HG02571 (cell line): Measurements from ENCODE around the gene NEDD4.
"Not testable (repeated sequence)": the region's sequence is repeated elsewhere in the genome, so short reads cannot be mapped to it uniquely, and the experiment has no call there.

Experiments used
- ATAC-seq: cut with Tn5 transposase; IDR thresholded peaks from one replicate; pipeline ENCODE4 v1.9.1; 2021; ENCODE audit warnings: mild to moderate bottlenecking, moderate library complexity; ENCODE audit not compliant: unreplicated experiment

The NEDD4 gene

DNA sequence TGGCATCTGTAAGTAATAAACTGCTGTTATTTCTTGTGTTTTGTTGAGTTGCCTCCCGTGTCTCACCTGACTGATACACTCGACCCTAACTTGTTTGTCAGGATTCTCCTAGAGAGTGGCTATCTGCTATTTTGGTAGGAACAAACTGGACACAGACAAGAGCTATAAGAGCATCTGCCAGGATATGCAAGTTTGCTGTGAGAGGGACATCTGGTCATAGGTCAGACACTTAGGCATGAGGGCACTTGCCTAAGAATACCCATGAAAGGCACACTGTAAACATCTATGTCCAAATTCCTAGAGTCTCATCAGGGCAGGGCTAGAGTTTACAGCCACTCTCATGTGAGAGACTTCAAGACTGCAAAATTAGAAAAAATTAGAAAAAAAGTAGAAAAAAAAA, 32.5 kb downstream of the NEDD4 start:
- no peak for ATAC-seq

DNA sequence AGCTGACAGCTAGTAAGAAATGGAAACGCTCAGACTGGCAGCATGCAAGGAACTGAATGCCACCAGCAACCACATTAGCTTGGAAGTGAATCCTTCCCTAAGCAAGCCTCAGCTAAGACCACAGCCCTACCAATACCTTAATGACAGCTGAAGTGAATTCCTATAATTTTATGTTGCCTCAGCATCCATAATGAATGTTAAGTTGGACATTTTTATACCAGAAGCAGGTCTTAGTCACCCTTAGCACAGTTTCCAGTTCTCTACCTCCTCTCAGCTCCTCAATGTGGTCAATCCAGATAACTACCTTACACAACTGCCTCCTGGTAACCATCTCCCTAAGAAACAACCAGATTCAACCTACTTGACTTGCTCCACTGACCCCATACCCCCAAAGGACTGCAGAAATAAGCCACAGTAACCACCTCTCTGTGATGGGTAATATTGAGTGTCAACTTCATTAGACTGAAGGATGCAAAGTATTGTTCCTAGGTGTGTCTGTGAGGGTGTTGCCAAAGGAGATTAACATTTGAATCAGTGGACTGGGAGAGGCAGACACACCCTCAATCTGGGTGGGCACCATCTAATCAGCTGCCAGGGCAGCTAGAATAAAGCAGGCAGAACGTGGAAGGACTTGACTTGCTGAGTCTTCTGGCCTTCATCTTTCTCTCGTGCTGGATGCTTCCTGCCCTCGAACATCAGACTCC, 33.5 kb downstream of the NEDD4 start:
- ATAC-seq = no peak

DNA sequence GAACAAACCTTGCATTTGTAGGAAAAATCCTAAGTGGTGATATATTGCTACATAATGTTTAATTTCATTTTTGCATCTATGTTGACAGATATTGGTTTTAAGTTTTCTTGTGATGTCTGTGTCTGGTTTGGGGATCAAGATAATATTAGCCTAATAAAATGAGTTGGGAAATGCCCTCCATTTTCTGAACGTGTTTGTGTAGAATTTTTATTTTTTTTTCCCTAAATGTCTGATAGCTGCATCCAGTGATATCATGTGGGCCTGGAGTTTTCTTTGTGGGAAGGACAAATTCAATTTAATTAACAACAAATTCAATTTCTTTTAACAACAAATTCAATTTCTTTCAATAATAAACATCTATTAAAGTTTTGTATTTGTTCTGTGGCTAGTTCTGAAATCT, 35.1 kb downstream of the NEDD4 start:
- no peak for ATAC-seq

DNA sequence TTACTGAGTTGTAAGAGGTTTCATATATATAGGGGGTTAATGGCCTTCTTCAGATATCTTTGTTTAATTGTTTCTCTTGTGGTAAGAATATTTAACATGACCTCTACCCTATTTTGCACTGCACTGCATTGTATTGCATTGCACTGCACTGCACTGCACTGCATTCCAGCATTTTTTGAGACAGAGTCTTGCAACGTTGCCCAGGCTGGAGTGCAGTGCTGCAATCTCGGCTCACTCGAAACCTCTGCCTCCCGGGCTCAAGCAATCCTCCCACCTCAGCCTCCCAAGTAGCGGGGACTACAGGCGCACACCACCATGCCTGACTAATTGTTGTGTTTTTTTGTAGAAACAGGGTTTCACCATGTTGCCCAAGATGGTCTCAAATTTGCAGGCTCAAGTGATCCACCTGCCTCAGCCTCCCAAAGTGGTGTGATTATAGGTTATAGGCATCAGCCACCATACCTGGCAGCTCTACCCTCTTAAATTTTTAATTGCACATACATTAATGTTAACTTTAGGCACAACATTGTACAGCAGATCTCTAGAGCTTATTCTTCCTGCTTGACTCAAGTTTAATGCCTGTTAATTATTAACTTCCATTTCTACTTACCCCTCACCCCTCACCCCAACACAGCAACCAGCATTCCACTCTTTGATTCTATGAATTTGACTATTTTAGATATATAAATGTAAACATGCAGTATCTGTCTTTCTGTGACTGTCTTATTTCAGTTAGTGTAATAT, 38.4 kb downstream of the NEDD4 start:
- no peak for ATAC-seq

DNA sequence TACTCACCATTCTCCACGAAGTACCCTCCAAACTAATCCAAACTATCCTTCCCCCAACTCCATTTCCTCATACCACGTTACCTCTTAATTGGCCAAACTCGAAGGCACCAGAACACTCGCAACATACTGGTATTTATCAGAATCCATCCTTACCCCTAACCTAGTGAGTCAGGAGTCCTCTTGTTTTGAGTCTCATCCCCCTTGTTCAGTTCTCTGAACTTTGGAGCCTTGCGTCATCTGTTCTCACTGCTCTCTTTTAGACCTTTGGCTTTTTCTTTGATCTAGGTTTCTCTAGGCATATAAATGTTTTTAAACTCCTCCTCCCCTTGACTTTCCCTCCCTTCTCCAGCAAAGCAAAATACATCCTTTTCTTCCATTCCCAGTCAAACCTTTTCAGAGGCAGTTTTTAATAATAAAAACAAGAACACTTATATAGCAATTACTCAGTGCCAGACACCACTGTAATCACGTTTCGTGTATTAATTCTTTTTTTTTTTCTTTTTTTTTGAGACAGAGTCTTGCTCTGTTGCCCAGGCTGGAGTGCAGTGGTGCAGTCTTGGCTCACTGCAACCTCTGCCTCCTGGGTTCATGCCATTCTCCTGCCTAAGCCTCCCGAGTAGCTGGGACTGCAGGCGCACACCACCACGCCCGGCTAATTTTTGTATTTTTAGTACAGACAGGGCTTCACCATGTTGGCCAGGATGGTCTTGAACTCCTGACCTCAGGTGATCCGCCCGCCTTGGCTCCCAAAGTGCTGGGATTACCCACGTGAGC, 40.7 kb downstream of the NEDD4 start:
- ATAC-seq = not testable (repeated sequence)

DNA sequence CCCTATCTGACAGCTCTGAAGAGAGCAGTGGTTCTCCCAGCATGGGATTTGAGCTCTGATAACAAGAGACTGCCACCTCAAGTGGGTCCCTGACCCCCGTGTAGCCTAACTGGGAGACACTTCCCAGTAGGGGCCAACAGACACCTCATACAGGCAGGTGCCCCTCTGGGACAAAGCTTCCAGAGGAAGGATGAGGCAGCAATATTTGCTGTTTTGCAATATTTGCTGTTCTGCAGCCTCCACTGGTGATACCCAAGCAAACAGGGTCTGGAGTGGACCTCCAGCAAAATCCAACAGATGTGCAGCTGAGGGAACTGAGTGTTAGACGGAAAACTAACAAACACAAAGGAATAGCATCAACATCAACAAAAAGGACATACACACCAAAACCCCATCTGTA, 48.8 kb downstream of the NEDD4 start:
- not testable (repeated sequence) for ATAC-seq

DNA sequence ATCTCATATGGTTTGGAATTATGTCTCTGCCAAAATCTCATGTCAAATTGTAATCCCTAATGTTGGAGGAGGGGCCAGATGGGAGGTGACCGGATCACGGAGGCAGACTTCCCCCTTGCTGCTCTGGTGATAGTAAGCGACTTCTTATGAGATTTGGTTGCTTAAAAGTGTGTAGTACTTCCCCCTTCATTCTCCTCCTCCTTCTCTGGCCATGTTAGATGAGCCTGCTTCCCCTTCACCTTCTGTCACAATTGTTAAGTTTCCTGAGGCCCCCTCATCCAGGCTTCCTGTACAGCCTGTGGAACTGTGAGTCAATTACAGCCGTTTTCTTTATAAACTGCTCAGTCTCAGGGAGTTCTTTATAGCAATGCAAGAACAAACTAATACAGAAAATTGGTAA, 51.1 kb downstream of the NEDD4 start:
- no peak for ATAC-seq

DNA sequence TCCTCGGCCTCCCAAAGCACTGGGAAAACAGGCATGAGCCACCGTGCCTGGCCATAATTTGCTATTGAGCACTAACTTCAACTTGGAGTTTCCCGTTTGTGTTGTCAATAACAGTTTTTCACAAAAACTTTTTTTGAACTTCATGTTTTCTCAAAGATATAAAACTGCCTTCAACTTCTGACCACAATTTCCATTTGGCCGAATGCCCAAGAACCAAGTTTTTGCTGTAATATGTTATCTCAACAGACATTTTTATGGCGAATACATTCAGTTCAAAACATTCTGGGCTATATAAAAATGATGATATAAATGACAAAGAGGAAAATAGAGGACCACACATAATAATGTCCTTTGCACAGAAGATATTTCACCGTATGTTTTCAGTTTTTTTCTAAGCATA, 56.4 kb downstream of the NEDD4 start:
- no peak for ATAC-seq

DNA sequence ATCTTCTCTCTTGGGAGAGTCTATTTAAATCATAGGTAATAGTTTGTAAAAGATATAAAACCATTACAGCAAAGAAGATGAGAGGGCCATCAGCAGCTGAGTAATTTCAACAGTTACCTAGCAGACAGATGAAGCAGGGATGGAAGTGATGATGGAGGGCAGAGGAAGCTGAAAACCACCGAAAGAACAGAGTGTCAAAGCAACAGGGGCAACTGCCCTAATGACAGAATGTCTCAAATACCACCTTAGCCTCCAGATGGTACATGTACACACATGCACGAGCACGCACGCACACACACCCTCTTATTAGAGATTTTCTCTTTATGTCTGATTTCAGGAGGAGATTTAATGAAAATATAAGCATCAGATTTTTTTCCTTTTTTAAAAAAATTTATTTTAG, 64.5 kb downstream of the NEDD4 start:
- ATAC-seq = no peak

DNA sequence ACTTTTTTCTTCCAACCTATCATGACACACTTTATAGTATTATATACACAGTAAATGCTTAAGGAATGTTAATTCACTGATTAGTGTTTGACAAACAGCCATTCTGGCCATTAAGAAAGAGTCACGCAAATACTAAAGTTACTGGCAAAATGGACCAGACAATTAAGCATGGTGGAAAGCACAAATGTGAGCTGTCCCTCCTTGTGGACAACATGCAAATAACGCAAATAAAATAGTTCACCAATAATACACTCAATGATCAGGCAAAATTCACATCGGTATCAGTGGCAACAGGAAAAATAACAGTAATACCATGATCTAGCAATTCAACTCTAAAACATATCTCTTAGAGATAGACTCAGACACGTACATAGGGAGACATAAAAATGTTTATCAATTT, 71.7 kb downstream of the NEDD4 start:
- no peak for ATAC-seq

DNA sequence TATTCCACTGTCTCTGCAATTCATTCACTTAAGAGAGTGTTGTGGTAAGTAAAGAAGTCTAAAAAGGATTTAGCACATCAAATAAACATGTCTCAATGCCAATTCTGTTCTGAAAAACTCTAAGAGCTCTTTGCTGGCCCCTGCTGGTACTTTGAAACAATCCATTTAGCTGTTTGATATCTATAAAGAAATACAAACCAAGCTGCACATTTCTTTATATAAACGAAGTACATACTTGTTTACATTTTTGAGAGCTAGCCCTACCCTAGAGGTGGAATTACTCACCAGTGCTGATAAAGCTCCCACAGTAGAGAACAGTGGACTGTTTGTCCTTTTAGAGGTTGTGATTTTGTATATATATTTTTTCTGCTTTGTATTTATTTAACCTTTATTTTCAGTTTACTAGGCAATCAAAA, 75.5 kb downstream of the NEDD4 start:
- ATAC-seq = no peak

DNA sequence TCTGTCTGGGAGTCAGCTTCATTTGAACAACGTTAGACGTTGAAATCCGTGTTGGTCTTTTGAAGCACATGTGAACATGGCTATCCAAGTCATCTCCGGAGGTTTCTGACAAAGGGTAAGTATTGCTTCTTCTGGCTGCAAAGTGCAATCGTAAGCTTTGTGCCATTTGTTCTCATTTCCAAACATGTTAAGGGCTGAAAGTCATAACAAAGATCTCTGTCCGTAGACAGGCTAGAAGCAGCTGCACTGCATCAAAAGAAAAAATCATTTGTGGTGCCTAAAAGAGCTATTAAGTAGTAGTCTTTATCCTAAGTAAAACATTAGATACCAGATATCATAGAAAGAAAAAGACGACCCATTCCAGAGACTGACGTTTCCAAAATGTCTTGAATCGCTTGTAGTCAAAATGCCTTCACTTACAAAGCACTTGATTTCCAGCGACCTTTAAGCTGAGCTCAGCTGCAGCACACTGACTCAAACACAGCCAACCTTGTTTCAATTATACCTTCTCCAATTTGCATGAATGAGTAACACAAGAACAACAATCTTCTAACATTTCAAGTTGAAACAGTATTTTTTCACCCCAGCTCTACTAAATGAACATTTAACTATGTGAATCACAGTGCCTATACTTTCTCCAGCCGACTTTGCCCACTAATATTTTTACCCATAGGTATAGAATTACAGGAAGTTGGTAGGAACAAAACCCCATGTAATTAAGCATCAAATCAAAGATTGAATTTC, 76.6 kb downstream of the NEDD4 start:
- ATAC-seq = no peak

DNA sequence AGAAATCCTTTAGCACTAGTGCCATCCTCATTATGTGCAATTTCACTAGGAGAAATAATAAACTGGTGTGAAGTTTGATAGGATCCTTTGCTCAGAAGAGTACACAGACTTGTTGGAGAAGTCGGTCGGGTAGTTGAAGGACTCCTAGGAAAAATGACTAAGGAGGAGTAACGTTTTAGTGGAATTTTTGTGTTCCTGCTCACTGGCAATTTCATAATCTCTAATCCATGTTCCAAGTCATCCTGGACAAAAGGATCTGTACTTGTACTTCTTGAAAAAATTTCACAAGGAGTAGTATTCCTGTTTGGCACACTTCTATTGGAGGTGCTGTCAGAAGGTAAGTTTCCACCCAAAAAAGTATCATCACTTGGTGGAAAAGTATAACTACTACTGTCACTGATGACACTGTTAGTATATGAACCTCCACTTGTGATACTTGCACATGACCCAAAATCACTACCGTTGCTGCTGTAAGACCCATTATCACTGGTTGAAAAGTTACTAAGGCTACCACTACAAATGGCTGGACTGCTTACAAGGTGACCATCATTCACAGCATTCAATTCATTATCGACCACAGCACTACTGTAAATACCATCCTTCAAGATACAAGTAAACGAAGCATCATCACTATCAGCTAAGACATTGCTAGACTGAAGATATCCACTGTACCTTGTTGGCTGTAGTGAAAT, 77.4 kb downstream of the NEDD4 start:
- no peak for ATAC-seq

DNA sequence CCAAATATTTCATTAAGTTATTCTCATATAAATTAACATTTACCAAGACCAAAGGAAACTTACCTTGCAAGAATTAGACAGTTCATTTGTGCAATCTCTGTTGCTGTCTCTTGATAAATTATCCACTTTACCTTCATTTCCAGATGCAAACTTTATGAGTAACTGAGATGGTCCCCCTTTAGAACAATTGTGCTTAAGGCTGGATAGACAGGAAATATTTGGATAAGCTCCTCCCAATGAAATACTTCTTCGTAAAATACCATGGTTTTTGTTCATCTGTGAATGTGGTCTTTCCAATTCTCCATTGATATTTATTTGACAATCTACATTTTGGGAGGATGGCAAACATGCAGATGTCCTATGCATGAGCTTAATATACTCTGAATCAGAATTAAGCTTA, 78.2 kb downstream of the NEDD4 start:
- no peak for ATAC-seq

DNA sequence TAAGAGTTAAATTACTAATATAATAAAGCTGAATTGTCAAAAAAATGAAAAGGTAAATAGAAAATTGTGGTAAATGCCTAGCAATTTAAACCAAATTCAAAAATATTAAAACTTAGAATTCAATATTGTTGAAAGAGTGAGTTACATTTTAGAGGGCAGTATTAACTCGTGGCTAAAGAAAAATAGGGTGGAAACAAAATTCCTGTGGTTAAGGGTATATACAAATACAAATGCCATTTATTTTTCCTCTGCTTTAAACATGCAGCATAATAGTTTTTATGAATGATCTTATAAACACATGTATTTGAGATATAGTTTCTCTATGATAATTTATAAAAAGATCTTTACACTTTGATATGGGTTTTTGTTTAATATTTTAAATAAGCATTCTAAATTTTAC, 79.0 kb downstream of the NEDD4 start:
- ATAC-seq = no peak

DNA sequence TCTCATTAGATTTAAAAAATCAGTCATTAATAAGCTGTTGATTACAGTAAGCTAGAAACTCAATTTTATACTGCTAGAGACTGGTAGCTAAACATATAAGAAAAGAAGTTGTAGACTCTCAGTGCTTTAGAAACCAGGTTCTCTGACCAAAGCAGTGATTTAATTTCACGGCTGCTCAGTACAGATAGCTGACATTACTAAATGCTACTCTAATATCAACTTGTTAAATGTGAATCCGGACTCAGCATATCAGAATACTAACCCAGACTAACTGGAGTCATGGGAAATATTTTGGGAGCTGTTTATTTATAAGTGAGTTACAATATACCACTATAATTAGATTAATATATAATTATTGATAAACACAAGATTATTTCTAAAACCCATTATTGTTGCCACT, 80.4 kb downstream of the NEDD4 start:
- no peak for ATAC-seq

DNA sequence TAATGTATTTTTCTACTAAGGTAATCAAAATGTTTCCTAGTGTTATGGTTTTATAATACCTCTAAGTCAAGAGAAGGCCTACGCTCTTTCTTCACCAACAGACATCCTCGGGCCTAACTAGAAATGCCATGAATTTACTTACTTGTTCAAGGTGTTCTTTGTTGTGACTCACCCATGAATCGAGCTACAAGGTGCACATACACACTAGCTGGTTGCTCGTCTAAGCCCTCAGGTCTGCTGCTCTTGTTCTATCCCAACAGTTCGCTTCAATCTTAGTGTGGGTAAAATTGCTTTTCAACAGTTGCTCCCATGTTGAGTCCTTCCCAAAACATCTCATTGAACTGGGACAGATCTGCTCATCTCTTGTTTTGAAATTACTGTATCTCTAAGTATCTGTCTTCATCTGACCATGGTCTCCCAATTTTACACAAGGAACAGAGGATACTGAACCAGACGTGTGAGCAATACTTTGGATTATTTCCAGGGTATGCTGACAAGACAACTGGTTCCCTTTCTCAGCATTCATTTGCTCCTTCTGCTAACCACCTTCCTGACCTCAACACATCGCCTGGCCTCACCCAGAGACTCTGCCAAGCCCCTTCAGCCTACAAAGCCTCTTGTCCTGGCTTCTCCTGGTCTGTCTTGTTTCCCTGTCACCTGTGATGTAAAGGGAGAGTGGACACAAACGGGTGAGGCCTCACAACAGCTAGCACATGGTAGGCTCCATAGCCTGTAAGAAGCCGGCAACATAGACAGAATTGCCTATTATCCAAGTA, 84.2 kb downstream of the NEDD4 start:
- ATAC-seq = no peak

DNA sequence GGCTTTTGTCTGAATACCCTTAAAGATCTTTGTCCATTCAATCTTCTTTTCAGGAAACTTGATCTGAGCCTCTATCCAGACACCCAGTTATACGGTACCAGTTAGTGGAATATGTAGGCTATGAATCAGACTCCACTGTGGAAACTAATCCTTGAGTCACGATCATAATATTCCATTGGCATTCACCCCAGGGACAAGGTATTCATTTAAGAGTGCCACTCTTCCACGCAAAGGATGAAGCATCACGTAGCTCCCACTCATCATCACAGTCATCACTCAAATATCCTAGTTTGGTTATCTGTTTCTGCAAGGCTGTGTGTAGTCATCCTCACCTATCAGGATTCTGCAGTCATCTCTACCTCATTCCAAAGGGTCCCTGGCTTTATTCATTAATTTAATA, 85.6 kb downstream of the NEDD4 start:
- ATAC-seq = no peak

DNA sequence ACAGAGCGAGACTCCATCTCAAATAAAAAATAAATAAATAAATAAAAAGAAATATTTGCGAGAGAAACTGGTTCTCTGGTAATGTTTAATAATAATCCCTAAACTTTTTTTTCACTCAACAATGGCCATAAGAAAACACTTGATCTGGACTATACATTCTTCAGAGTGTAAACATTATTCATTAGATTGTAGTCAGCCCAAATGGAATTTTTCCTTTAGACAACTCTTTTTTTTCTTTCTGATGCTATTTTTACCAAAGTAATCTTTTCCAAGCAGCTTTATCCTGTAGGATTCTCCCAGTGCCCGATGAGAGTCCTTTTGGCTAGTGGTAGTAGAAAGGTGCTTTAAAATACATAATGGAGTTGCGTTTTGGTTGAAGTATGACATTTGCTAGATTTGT, 90.4 kb downstream of the NEDD4 start:
- no peak for ATAC-seq

DNA sequence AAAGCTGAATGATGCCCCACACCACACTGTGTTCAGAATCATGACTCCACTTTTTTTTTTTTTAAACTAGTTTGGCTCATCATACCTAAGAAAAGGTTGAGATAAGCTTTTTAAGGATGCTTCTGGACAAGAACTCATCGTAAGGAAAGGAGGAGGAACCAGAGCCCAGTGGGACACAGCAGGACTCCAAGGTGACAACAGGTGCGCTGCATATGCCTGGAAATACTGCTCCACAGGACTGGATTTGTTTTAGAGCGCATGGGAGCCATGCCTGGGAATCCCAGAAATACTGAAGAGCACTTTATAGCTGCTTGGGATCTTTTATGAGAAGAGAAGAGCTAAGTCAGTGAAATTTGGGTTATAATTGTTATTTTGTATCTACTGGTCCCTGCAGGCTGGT, 93.4 kb downstream of the NEDD4 start:
- ATAC-seq = no peak
